Osteocyte (in vitro differentiated cells): Measurements from ENCODE around the gene CCDC194. TPM values are rescaled to one million over a fixed set of nuclear protein-coding genes. Genes with fewer than 3 reads are reported as not detected.

Experiments used
- DNase-seq: peaks from one replicate; pipeline ENCODE4 v3.0.0; 2021; ENCODE audit warnings: mixed read lengths; ENCODE audit not compliant: unreplicated experiment; ENCODE audit errors: extremely low spot score
- H3K27ac Mint-ChIP-seq: one replicate; pipeline ENCODE4 v1.8.0; 2021; ENCODE audit warnings: mild to moderate bottlenecking, mixed read lengths; ENCODE audit not compliant: unreplicated experiment
- H3K27me3 Mint-ChIP-seq: one replicate; pipeline ENCODE4 v1.8.0; 2021; ENCODE audit warnings: mixed read lengths; ENCODE audit not compliant: unreplicated experiment
- H3K36me3 Mint-ChIP-seq: one replicate; pipeline ENCODE4 v1.8.0; 2021; ENCODE audit warnings: mixed read lengths; ENCODE audit not compliant: unreplicated experiment
- H3K4me1 Mint-ChIP-seq: one replicate; pipeline ENCODE4 v1.8.0; 2021; ENCODE audit warnings: mixed read lengths; ENCODE audit not compliant: unreplicated experiment
- H3K4me3 Mint-ChIP-seq: one replicate; pipeline ENCODE4 v1.8.0; 2021; ENCODE audit warnings: mild to moderate bottlenecking, moderate library complexity, mixed read lengths; ENCODE audit not compliant: unreplicated experiment
- H3K9me3 Mint-ChIP-seq: one replicate; pipeline ENCODE4 v1.8.0; 2021; ENCODE audit warnings: mixed read lengths; ENCODE audit not compliant: unreplicated experiment
- CTCF ChIP-seq: fragments of 200-600 bp; sonication (generic); IDR thresholded peaks from 2 replicates; pipeline ENCODE4 v1.5.0; 2021; ENCODE audit warnings: antibody characterized with exemption, mild to moderate bottlenecking, moderate library complexity
- long read RNA-seq: library from polyadenylated mRNA; unstranded; transcript quantifications from one replicate; pipeline ENCODE4 v2.0.0, GENCODE V29; 2021
- total RNA-seq: library from RNA; stranded (reverse); gene quantifications from 2 replicates; pipeline ENCODE4 v1.2.1, GENCODE V29; 2021

Gene CCDC194, protein sequence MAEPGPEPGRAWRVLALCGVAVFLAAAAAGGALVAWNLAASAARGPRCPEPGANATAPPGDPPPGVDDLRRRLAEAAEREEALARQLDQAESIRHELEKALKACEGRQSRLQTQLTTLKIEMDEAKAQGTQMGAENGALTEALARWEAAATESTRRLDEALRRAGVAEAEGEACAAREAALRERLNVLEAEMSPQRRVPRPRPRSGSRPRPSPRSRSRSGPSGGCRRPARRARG
- not detected in 2 replicates for total RNA-seq
- long read RNA-seq: 0 reads

DNA sequence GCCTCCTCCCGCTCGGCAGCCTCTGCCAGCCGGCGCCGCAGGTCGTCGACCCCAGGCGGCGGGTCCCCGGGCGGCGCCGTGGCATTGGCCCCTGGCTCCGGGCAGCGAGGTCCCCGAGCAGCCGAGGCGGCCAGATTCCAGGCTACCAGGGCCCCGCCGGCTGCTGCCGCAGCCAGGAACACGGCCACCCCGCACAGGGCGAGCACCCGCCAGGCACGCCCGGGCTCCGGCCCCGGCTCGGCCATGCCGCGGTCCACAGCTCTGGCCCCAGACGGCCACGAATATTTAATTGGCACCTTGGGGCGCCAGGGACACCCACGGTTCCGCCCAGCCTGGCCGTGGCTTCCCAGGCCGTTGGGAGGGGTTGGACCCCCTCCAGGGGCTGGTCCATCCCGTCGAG is at the start of gene CCDC194:
Gene CCDC194, minus strand, starts transcription at position 283 of the 400 bp plus-strand sequence. Its CDS starts 38 bp downstream, at position 245.
- DNase-seq: no peak
- Mint-ChIP-seq H3K36me3 (no peaks in the 10 kb centered on the region), H3K9me3 (no peaks in the 10 kb centered on the region), H3K4me1 (peaks cover 9% of the 10 kb centered on the region), H3K27me3 (peaks cover 8% of the 10 kb centered on the region), H3K4me3 (no peak within 1 kb of the TSS), H3K27ac (no peak within 1 kb of the TSS)
- TF ChIP-seq CTCF: no peak

DNA sequence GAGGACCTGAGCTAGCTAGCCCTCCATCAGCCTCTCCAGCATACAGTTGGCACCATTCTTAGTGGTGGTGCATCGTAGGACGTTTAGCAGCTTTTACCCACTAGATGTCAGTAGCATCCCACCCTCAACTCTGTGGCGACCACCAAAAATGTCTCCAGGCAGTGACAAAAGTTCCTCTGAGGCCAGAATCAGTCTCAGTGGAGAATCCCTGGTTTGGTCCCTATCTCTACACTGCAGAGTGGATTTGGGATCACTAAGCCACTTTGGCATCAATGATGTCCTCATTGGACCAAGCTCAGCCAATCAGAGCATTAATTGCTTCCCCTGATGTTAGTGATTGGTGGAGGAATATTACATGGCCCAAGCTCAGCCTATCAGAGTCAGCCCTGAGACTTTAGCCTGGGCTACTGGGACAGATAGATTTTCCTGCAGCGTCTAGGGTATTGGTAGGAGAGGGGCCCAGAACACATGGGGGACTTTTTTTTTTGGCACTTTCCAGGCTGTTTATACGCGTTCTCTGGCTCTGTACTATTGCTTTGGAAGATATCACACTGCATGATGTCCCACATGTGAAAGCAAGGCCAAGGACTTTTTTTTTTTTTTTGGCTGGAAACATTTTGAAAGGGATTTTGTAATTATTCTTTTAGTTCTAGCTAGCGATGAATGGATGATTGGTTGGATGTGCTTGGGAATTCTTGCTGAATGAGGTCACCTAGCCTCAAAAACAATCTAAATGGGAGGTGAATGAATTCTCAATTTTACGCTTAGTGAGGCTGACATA is 47.4 kb upstream of the CCDC194 start:
- H3K9me3 Mint-ChIP-seq: no peaks in the 10 kb centered on the region
- no peaks in the 10 kb centered on the region for H3K4me1 Mint-ChIP-seq
- no peaks in the 10 kb centered on the region for H3K36me3 Mint-ChIP-seq
- DNase-seq: no peak
- H3K4me3 Mint-ChIP-seq: no peak overlapping the region
- H3K27ac Mint-ChIP-seq: no peak overlapping the region
- peak; percentile 54 for TF ChIP-seq CTCF
- no peaks in the 10 kb centered on the region for H3K27me3 Mint-ChIP-seq

GRCh38 chr19:17436874-17437267 is 42.9 kb upstream of the CCDC194 start:
- Mint-ChIP-seq H3K36me3 (no peaks in the 10 kb centered on the region), H3K4me1 (no peaks in the 10 kb centered on the region), H3K9me3 (no peaks in the 10 kb centered on the region), H3K27ac (no peak overlapping the region), H3K4me3 (no peak overlapping the region), H3K27me3 (no peaks in the 10 kb centered on the region)
- no peak for DNase-seq
- TF ChIP-seq CTCF: no peak

GRCh38 chr19:17436094-17436873 is 42.3 kb upstream of the CCDC194 start:
- Mint-ChIP-seq H3K4me1 (no peaks in the 10 kb centered on the region), H3K27ac (no peak overlapping the region), H3K36me3 (no peaks in the 10 kb centered on the region), H3K9me3 (no peaks in the 10 kb centered on the region), H3K4me3 (no peak overlapping the region), H3K27me3 (no peaks in the 10 kb centered on the region)
- no peak for TF ChIP-seq CTCF
- DNase-seq: no peak

GRCh38 chr19:17435218-17435617 is 41.2 kb upstream of the CCDC194 start:
- no peaks in the 10 kb centered on the region for H3K4me1 Mint-ChIP-seq
- H3K4me3 Mint-ChIP-seq: no peak overlapping the region
- no peaks in the 10 kb centered on the region for H3K9me3 Mint-ChIP-seq
- H3K27me3 Mint-ChIP-seq: no peaks in the 10 kb centered on the region
- DNase-seq: no peak
- no peak for TF ChIP-seq CTCF
- H3K36me3 Mint-ChIP-seq: no peaks in the 10 kb centered on the region
- H3K27ac Mint-ChIP-seq: no peak overlapping the region
